Measurements from ENCODE around the gene GRPEL1. TPM values are rescaled to one million over a fixed set of nuclear protein-coding genes. Genes with fewer than 3 reads are reported as not detected.

Gene GRPEL1
- total RNA-seq, 2 experiments from 2014 or later, result 27.4 to 43.7 TPM

DNA sequence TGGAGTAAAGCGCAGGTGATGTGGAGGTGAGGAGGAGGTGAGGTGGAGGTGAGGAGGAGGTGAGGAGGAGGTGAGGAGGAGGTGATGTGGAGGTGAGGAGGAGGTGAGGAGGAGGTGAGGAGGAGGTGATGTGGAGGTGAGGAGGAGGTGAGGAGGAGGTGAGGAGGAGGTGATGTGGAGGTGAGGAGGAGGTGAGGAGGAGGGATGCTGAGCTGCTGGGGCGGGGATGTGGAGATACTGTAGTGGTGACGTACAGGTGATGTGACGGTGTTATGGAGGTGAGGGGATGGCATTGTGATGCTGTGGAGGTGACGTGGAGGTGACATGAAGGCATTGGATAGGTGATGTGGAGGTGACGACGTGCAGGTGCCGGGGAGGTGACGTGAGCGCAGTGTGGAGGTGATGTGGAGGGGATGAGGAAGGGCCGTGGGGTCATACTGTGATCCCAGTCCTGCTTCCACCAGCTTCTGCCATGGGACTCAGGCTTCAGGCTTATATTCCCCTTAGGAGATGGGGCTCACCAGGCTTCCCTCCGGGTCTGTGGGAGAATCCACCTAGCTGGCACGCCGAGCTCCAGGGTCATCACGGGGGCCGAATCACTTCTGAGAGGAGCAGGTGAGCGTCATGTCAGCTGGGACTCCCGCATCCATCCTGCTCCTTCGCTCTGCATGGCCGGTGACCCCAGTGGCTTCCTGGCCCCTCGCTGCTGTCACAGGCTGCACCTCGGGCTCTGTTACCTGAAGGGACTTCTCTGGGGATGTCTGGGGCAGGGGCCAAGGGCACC lies 47.9 kb upstream of the GRPEL1 start:
- no peak overlapping the region for H3K4me2 ChIP-seq (ENCODE audit: low read length)
- H3K4me3 ChIP-seq (ENCODE audit: low read depth, low read length, poor library complexity, severe bottlenecking), result no peak overlapping the region
- no TSS peak for BruUV-seq (replicated peaks)
- POLR2A ChIA-PET, result no interaction called here
- H3K9me2 ChIP-seq (ENCODE audit: insufficient read depth, low read length), result no peaks in the 10 kb centered on the region
- H3K79me2 ChIP-seq (ENCODE audit: insufficient read depth, low read depth, low read length), result no peaks in the 10 kb centered on the region
- no peaks in the 10 kb centered on the region for H3K4me1 ChIP-seq (ENCODE audit: insufficient read depth, low read length, poor library complexity, severe bottlenecking)
- intact Hi-C loops (cut with micrococcal nuclease; ENCODE audit: unreplicated experiment), result no loop called here
- no peaks in the 10 kb centered on the region for H4K20me1 ChIP-seq (ENCODE audit: insufficient read depth, low read length)
- no peaks in the 10 kb centered on the region for H3K36me3 ChIP-seq (ENCODE audit: insufficient read depth, low read length)
- DNase-seq (ENCODE audit: low spot score), result no peak
- H3K9me3 ChIP-seq (ENCODE audit: low read length), result no peaks in the 10 kb centered on the region
- H3K27ac ChIP-seq (ENCODE audit: low read depth, low read length, poor library complexity, severe bottlenecking), result no peak overlapping the region
- CTCF ChIA-PET (ENCODE audit: unreplicated experiment), result no interaction called here
- TF ChIP-seq CTCF (conservative IDR thresholded peaks at IDR 0.05; ENCODE audit: low read length), result no peak
- TF ChIP-seq EZH2phosphoT487 (IDR thresholded peaks at IDR 0.05; ENCODE audit: borderline replicate concordance, low read depth, low read length), result no peak
- no peak overlapping the region for H2AFZ ChIP-seq (ENCODE audit: low read length)

DNA sequence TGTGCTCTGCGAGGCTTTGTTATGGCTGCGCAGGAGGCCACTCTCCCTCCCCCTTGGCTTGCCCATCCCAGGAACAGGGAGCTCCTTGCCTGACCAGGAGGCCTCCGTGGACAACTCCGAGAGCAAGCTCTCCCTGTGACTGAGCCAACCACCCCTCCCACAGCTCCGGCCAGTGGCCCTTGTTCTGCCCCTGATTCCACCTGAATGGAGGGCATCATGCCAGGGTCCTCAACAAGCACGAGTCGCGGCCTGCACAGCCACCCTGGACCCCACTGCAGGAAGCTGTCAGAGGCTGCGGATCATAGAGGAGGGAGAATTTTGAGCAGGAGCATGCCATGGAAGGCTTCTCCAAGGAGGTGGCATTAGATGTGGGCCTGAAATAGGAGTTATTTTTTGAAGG lies 44.8 kb upstream of the GRPEL1 start:
- intact Hi-C loops (cut with micrococcal nuclease; ENCODE audit: unreplicated experiment), result no loop called here
- H2AFZ ChIP-seq (ENCODE audit: low read length), result no peak overlapping the region
- ChIA-PET POLR2A (no interaction called here), CTCF (ENCODE audit: unreplicated experiment) (no interaction called here)
- no peak overlapping the region for H3K4me2 ChIP-seq (ENCODE audit: low read length)
- H4K20me1 ChIP-seq (ENCODE audit: insufficient read depth, low read length), result no peaks in the 10 kb centered on the region
- H3K4me1 ChIP-seq (ENCODE audit: insufficient read depth, low read length, poor library complexity, severe bottlenecking), result no peaks in the 10 kb centered on the region
- no TSS peak for BruUV-seq (replicated peaks)
- no peaks in the 10 kb centered on the region for H3K9me2 ChIP-seq (ENCODE audit: insufficient read depth, low read length)
- TF ChIP-seq CTCF (conservative IDR thresholded peaks at IDR 0.05; ENCODE audit: low read length), result no peak
- no peak for TF ChIP-seq EZH2phosphoT487 (IDR thresholded peaks at IDR 0.05; ENCODE audit: borderline replicate concordance, low read depth, low read length)
- H3K36me3 ChIP-seq (ENCODE audit: insufficient read depth, low read length), result no peaks in the 10 kb centered on the region
- no peaks in the 10 kb centered on the region for H3K9me3 ChIP-seq (ENCODE audit: low read length)
- no peak overlapping the region for H3K27ac ChIP-seq (ENCODE audit: low read depth, low read length, poor library complexity, severe bottlenecking)
- no peaks in the 10 kb centered on the region for H3K79me2 ChIP-seq (ENCODE audit: insufficient read depth, low read depth, low read length)
- no peak for DNase-seq (ENCODE audit: low spot score)
- H3K4me3 ChIP-seq (ENCODE audit: low read depth, low read length, poor library complexity, severe bottlenecking), result no peak overlapping the region

- H2AFZ ChIP-seq (ENCODE audit: low read length), result no peak overlapping the region
- DNase-seq (ENCODE audit: low spot score), result no peak
- no peaks in the 10 kb centered on the region for H3K9me3 ChIP-seq (ENCODE audit: low read length)
- TF ChIP-seq CTCF (conservative IDR thresholded peaks at IDR 0.05; ENCODE audit: low read length), result no peak
- no peak for TF ChIP-seq EZH2phosphoT487 (IDR thresholded peaks at IDR 0.05; ENCODE audit: borderline replicate concordance, low read depth, low read length)
- H3K79me2 ChIP-seq (ENCODE audit: insufficient read depth, low read depth, low read length), result no peaks in the 10 kb centered on the region
- intact Hi-C loops (cut with micrococcal nuclease; ENCODE audit: unreplicated experiment), result no loop called here
- no peaks in the 10 kb centered on the region for H4K20me1 ChIP-seq (ENCODE audit: insufficient read depth, low read length)
- no peak overlapping the region for H3K27ac ChIP-seq (ENCODE audit: low read depth, low read length, poor library complexity, severe bottlenecking)
- ChIA-PET POLR2A (no interaction called here), CTCF (ENCODE audit: unreplicated experiment) (no interaction called here)
- H3K36me3 ChIP-seq (ENCODE audit: insufficient read depth, low read length), result no peaks in the 10 kb centered on the region
- BruUV-seq (replicated peaks), result no TSS peak
- H3K9me2 ChIP-seq (ENCODE audit: insufficient read depth, low read length), result no peaks in the 10 kb centered on the region
- no peak overlapping the region for H3K4me3 ChIP-seq (ENCODE audit: low read depth, low read length, poor library complexity, severe bottlenecking)
- H3K4me2 ChIP-seq (ENCODE audit: low read length), result no peak overlapping the region
- no peaks in the 10 kb centered on the region for H3K4me1 ChIP-seq (ENCODE audit: insufficient read depth, low read length, poor library complexity, severe bottlenecking)
Observed at GRCh38 chr4:7111441-7111840, 43.6 kb upstream of the GRPEL1 start.

Measured in OCI-LY7 (cell line).